ENCODE data around the gene RBM28. TPM values are rescaled to one million over a fixed set of nuclear protein-coding genes. Genes with fewer than 3 reads are reported as not detected.

The RBM28 gene
- polyA plus RNA-seq, 1 donor (not counting 4 experiments of a cell fraction or from before 2014, with no cell fraction given), result 36.4 TPM

GRCh38 chr7:128324368-128324680, 19.4 kb downstream of the RBM28 start:
- TF ChIP-seq EZH2 (IDR thresholded peaks at IDR 0.05; ENCODE audit: low read length), result no peak
- TF ChIP-seq CTCF (optimal IDR thresholded peaks at IDR 0.05 in 1 of 3, IDR thresholded peaks at IDR 0.05 in 1 of 3, conservative IDR thresholded peaks at IDR 0.05 in 1 of 3; ENCODE audit: extremely low read depth in 1 of 3, insufficient read depth in 2 of 3, low read length in 3 of 3), result no peak
- Histone ChIP-seq H3K4me1 (ENCODE audit: control insufficient read depth, extremely low read depth, insufficient read depth, low read length) (no peaks in the 10 kb centered on the region), H3K27ac (ENCODE audit: control insufficient read depth, insufficient read depth, low read length) (no peak overlapping the region), H3K9me1 (ENCODE audit: control insufficient read depth, extremely low read depth, insufficient read depth, low read length) (no peaks in the 10 kb centered on the region), H3K36me3 (ENCODE audit: control insufficient read depth in 2 of 2, extremely low read depth in 1 of 2, insufficient read depth in 2 of 2, low read length in 2 of 2) (peaks cover 32 to 34% of the 10 kb centered on the region in 2 experiments), H3K79me2 (ENCODE audit: control insufficient read depth, insufficient read depth, low read length) (no peaks in the 10 kb centered on the region), H2AFZ (ENCODE audit: control insufficient read depth, low read length) (no peak overlapping the region), H4K20me1 (ENCODE audit: control insufficient read depth, extremely low read depth, insufficient read depth, low read length) (no peaks in the 10 kb centered on the region), H3K9ac (ENCODE audit: control insufficient read depth, extremely low read depth, insufficient read depth, low read length) (no peak overlapping the region), H3K9me3 (ENCODE audit: control insufficient read depth, low read depth, low read length) (no peaks in the 10 kb centered on the region), H3K4me3 (ENCODE audit: control insufficient read depth in 2 of 3, extremely low read depth in 1 of 3, insufficient read depth in 2 of 3, low read depth in 1 of 3, low read length in 3 of 3) (no peak overlapping the region), H3K27me3 (ENCODE audit: control insufficient read depth, extremely low read depth, insufficient read depth, low read length) (no peaks in the 10 kb centered on the region), H3K4me2 (ENCODE audit: control insufficient read depth, extremely low read depth, insufficient read depth, low read depth, low read length) (no peak overlapping the region)
- dilution Hi-C loops (cut with MboI; ENCODE audit: extremely low pct_ligation_motif_present, low sequenced_read_pairs), result no loop called here
- FAIRE-seq (no peak), DNase-seq (ENCODE audit: low read depth, low spot score) (no peak)

- DNase-seq (ENCODE audit: low read depth, low spot score), result no peak
- no peak overlapping the region for H2AFZ ChIP-seq (ENCODE audit: control insufficient read depth, low read length)
- no peak overlapping the region for H3K27ac ChIP-seq (ENCODE audit: control insufficient read depth, insufficient read depth, low read length)
- no peaks in the 10 kb centered on the region for H3K9me1 ChIP-seq (ENCODE audit: control insufficient read depth, extremely low read depth, insufficient read depth, low read length)
- no peaks in the 10 kb centered on the region for H4K20me1 ChIP-seq (ENCODE audit: control insufficient read depth, extremely low read depth, insufficient read depth, low read length)
- dilution Hi-C loops (cut with MboI; ENCODE audit: extremely low pct_ligation_motif_present, low sequenced_read_pairs), result no loop called here
- H3K36me3 ChIP-seq (ENCODE audit: control insufficient read depth in 2 of 2, extremely low read depth in 1 of 2, insufficient read depth in 2 of 2, low read length in 2 of 2), result peaks cover 35 to 40% of the 10 kb centered on the region in 2 experiments
- H3K79me2 ChIP-seq (ENCODE audit: control insufficient read depth, insufficient read depth, low read length), result no peaks in the 10 kb centered on the region
- no peaks in the 10 kb centered on the region for H3K27me3 ChIP-seq (ENCODE audit: control insufficient read depth, extremely low read depth, insufficient read depth, low read length)
- no peak overlapping the region for H3K4me3 ChIP-seq (ENCODE audit: control insufficient read depth in 2 of 3, extremely low read depth in 1 of 3, insufficient read depth in 2 of 3, low read depth in 1 of 3, low read length in 3 of 3)
- no peaks in the 10 kb centered on the region for H3K9me3 ChIP-seq (ENCODE audit: control insufficient read depth, low read depth, low read length)
- no peak overlapping the region for H3K4me2 ChIP-seq (ENCODE audit: control insufficient read depth, extremely low read depth, insufficient read depth, low read depth, low read length)
- no peaks in the 10 kb centered on the region for H3K4me1 ChIP-seq (ENCODE audit: control insufficient read depth, extremely low read depth, insufficient read depth, low read length)
- no peak for TF ChIP-seq CTCF (optimal IDR thresholded peaks at IDR 0.05 in 1 of 3, IDR thresholded peaks at IDR 0.05 in 1 of 3, conservative IDR thresholded peaks at IDR 0.05 in 1 of 3; ENCODE audit: extremely low read depth in 1 of 3, insufficient read depth in 2 of 3, low read length in 3 of 3)
- TF ChIP-seq EZH2 (IDR thresholded peaks at IDR 0.05; ENCODE audit: low read length), result no peak
- no peak for FAIRE-seq
- H3K9ac ChIP-seq (ENCODE audit: control insufficient read depth, extremely low read depth, insufficient read depth, low read length), result no peak overlapping the region
Measured at GRCh38 chr7:128323459-128324367, 20.0 kb downstream of the RBM28 start.

Measured in keratinocyte (primary cell).